ENCODE data around the gene OPALIN.

DNA sequence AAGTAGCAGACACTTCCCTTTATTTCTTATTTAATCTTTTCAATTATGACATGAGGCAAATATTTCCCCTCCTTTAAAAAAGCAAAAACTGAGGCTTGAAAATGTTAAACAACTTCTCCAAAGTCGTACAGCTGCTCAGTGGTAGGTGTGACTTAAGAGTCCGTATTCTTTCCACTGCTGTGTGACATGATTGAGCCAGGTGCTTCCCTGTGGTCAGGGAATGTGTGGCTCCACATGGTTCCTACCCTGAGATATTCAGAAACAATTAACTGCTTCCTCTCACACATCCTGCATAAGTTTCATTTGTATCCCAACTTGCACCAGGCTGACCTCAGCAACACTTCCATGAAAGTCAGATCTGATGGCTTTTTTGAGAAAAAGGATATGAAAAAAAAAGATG, 13.6 kb downstream of the OPALIN start:
- no peak for TF ChIP-seq POLR2A (IDR thresholded peaks at IDR 0.05)
- TF ChIP-seq, protein P1, sequence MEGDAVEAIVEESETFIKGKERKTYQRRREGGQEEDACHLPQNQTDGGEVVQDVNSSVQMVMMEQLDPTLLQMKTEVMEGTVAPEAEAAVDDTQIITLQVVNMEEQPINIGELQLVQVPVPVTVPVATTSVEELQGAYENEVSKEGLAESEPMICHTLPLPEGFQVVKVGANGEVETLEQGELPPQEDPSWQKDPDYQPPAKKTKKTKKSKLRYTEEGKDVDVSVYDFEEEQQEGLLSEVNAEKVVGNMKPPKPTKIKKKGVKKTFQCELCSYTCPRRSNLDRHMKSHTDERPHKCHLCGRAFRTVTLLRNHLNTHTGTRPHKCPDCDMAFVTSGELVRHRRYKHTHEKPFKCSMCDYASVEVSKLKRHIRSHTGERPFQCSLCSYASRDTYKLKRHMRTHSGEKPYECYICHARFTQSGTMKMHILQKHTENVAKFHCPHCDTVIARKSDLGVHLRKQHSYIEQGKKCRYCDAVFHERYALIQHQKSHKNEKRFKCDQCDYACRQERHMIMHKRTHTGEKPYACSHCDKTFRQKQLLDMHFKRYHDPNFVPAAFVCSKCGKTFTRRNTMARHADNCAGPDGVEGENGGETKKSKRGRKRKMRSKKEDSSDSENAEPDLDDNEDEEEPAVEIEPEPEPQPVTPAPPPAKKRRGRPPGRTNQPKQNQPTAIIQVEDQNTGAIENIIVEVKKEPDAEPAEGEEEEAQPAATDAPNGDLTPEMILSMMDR (IDR thresholded peaks at IDR 0.05) = no peak

All from breast epithelium (tissue), 3 donors.